H1 (cell line): Measurements from ENCODE around the gene BSND. TPM values are rescaled to one million over a fixed set of nuclear protein-coding genes. Genes with fewer than 3 reads are reported as not detected.

ENCODE experiments used
- CTCF ChIA-PET: fragments of 300-600 bp; sonication (Branson Sonifier 250); formaldehyde crosslinking; loops from one replicate; lab custom pipeline; 2021; ENCODE audit not compliant: partially characterized antibody; lab: Charles Lee
- POLR2A ChIA-PET: fragments of 300-600 bp; sonication (Branson Sonifier 250); formaldehyde crosslinking; loops from one replicate; lab custom pipeline; 2021; ENCODE audit warnings: inconsistent platforms; ENCODE audit not compliant: partially characterized antibody; lab: Charles Lee
- DNase-seq, 2 experiments: peaks; one replicate each; pipeline versions ENCODE4 v3.0.0 to v3.0.0-alpha.2; 2010 to 2022; ENCODE audit warnings: low spot score in 2 of 2, low read depth in 1 of 2, mixed read lengths in 1 of 2
- FAIRE-seq: peaks from 2 replicates; lab custom pipeline; 2011; peaks lifted over from hg19 to GRCh38; lab: Jason Lieb, UNC
- H2AFZ ChIP-seq: 2 replicates; pipeline ENCODE4 v1.8.1; 2012; ENCODE audit warnings: low read length, inconsistent platforms
- H2AK5ac ChIP-seq: 2 replicates; pipeline ENCODE4 v1.6.1; 2013; ENCODE audit warnings: low read depth, low read length
- H2BK120ac ChIP-seq: replicated peaks from 2 replicates; pipeline ENCODE3; 2013; ENCODE audit warnings: low read depth, low read length, inconsistent platforms
- H2BK12ac ChIP-seq: 2 replicates; pipeline ENCODE4 v1.6.1; 2013; ENCODE audit warnings: low read depth, low read length
- H2BK15ac ChIP-seq: 2 replicates; pipeline ENCODE4 v1.6.1; 2013; ENCODE audit warnings: low read length
- H2BK20ac ChIP-seq: 2 replicates; pipeline ENCODE4 v1.6.1; 2013; ENCODE audit warnings: low read length
- H2BK5ac ChIP-seq: 2 replicates; pipeline ENCODE4 v1.6.1; 2013; ENCODE audit warnings: low read depth, low read length
- H3K14ac ChIP-seq: 2 replicates; pipeline ENCODE4 v1.6.1; 2013; ENCODE audit warnings: inconsistent platforms; ENCODE audit not compliant: insufficient read length
- H3K18ac ChIP-seq: 2 replicates; pipeline ENCODE4 v1.6.1; 2013; ENCODE audit warnings: low read length; ENCODE audit errors: extremely low read depth
- H3K23ac ChIP-seq: 2 replicates; pipeline ENCODE4 v1.6.1; 2013; ENCODE audit warnings: inconsistent platforms; ENCODE audit not compliant: insufficient read length
- H3K23me2 ChIP-seq: 2 replicates; pipeline ENCODE4 v1.6.1; 2013; ENCODE audit warnings: low read depth, low read length
- H3K27ac ChIP-seq: 2 replicates; pipeline ENCODE4 v1.6.1; 2011; ENCODE audit warnings: low read depth, low read length, inconsistent platforms
- H3K27me3 ChIP-seq, 4 experiments: replicated peaks in 1 of 4; 1 replicate in 1 of 4; 2 replicates in 3 of 4; pipeline versions ENCODE4 v1.6.1 to v1.8.1; 2011 to 2013; ENCODE audit warnings: low read length in 3 of 4, mild to moderate bottlenecking in 3 of 4, inconsistent platforms in 2 of 4, mixed read lengths in 2 of 4, moderate library complexity in 1 of 4; ENCODE audit not compliant: control insufficient read depth in 3 of 4, insufficient read depth in 3 of 4; ENCODE audit errors: extremely low read depth in 1 of 4
- H3K36me3 ChIP-seq, 4 experiments: 2 replicates each; pipeline versions ENCODE4 v1.6.1 to v1.8.1; 2011 to 2013; ENCODE audit warnings: mild to moderate bottlenecking in 4 of 4, low read length in 3 of 4, moderate library complexity in 2 of 4, control low read depth in 1 of 4, inconsistent platforms in 1 of 4; ENCODE audit not compliant: insufficient read depth in 4 of 4, control insufficient read depth in 2 of 4
- H3K4ac ChIP-seq: replicated peaks from 2 replicates; pipeline ENCODE3; 2013; ENCODE audit warnings: low read length, low read depth, mixed read lengths, inconsistent platforms; ENCODE audit not compliant: insufficient read length
- H3K4me1 ChIP-seq, 4 experiments: replicated peaks in 1 of 4; 1 replicate in 1 of 4; 2 replicates in 3 of 4; pipeline versions ENCODE4 v1.6.1 to v1.8.1; 2011 to 2013; ENCODE audit warnings: low read length in 3 of 4, inconsistent platforms in 2 of 4, mixed read lengths in 1 of 4; ENCODE audit not compliant: insufficient read depth in 4 of 4, control insufficient read depth in 3 of 4
- H3K4me2 ChIP-seq, 2 experiments: 2 replicates each; pipeline versions ENCODE4 v1.6.1 to v1.8.1; 2011 to 2013; ENCODE audit warnings: low read depth in 2 of 2, low read length in 2 of 2, control low read depth in 1 of 2, inconsistent platforms in 1 of 2, mild to moderate bottlenecking in 1 of 2; ENCODE audit not compliant: insufficient read depth in 1 of 2
- H3K4me3 ChIP-seq, 4 experiments: fragments of 200-600, 300-600 bp in 1 of 4; sonication (generic), shearing (Covaris generic), sonication (Bioruptor Twin) in 1 of 4; 2 replicates each; pipeline versions ENCODE4 v1.5.1 to v1.8.1; 2011 to 2016; ENCODE audit warnings: low read length in 4 of 4, low read depth in 3 of 4, control low read depth in 2 of 4, inconsistent platforms in 2 of 4, mild to moderate bottlenecking in 2 of 4, mixed read lengths in 1 of 4, moderate library complexity in 1 of 4; ENCODE audit not compliant: insufficient read depth in 2 of 4; ENCODE audit errors: extremely low read depth in 1 of 4
- H3K56ac ChIP-seq: replicated peaks from 2 replicates; pipeline ENCODE3; 2013; ENCODE audit warnings: low read depth, mild to moderate bottlenecking, mixed read lengths, low read length, inconsistent platforms; ENCODE audit not compliant: insufficient read length
- H3K79me1 ChIP-seq: 2 replicates; pipeline ENCODE4 v1.6.1; 2013; ENCODE audit warnings: low read depth, low read length, control low read depth
- H3K79me2 ChIP-seq, 2 experiments: 2 replicates each; pipeline versions ENCODE4 v1.6.1 to v1.8.1; 2012 to 2013; ENCODE audit warnings: low read length in 2 of 2, mild to moderate bottlenecking in 2 of 2, inconsistent platforms in 1 of 2; ENCODE audit not compliant: insufficient read depth in 2 of 2, control insufficient read depth in 1 of 2
- H3K9ac ChIP-seq, 4 experiments: replicated peaks in 1 of 4; 1 replicate in 1 of 4; 2 replicates in 3 of 4; pipeline versions ENCODE4 v1.6.1 to v1.8.1; 2011 to 2013; ENCODE audit warnings: low read depth in 3 of 4, low read length in 3 of 4, control low read depth in 2 of 4, mild to moderate bottlenecking in 2 of 4, moderate library complexity in 2 of 4, inconsistent platforms in 1 of 4; ENCODE audit errors: extremely low read depth in 1 of 4
- H3K9me3 ChIP-seq, 2 experiments: 2 replicates each; pipeline versions ENCODE4 v1.6.1 to v1.8.1; 2012 to 2013; ENCODE audit warnings: mild to moderate bottlenecking in 2 of 2, moderate library complexity in 2 of 2, control low read depth in 1 of 2, inconsistent platforms in 1 of 2, low read depth in 1 of 2, low read length in 1 of 2, mixed read lengths in 1 of 2; ENCODE audit not compliant: insufficient read depth in 2 of 2
- H4K20me1 ChIP-seq, 2 experiments: replicated peaks in 1 of 2; 2 replicates each; pipeline versions ENCODE3 to v1.8.1; 2011 to 2013; ENCODE audit warnings: inconsistent platforms in 2 of 2, low read length in 2 of 2, mild to moderate bottlenecking in 1 of 2; ENCODE audit not compliant: insufficient read depth in 2 of 2, control insufficient read depth in 1 of 2
- H4K5ac ChIP-seq: 2 replicates; pipeline ENCODE4 v1.6.1; 2013; ENCODE audit warnings: low read length, low read depth, mixed read lengths, inconsistent platforms; ENCODE audit not compliant: insufficient read length
- H4K8ac ChIP-seq: 2 replicates; pipeline ENCODE4 v1.8.0; 2013; ENCODE audit warnings: mild to moderate bottlenecking, moderate library complexity, low read length, inconsistent platforms; ENCODE audit not compliant: insufficient read depth; ENCODE audit errors: extremely low read depth
- H4K91ac ChIP-seq: replicated peaks from 2 replicates; pipeline ENCODE3; 2013; ENCODE audit warnings: low read length, mixed read lengths, inconsistent platforms; ENCODE audit not compliant: insufficient read length
- CBX5 ChIP-seq: fragments of 300-800, 300-1000 bp; sonication (generic); IDR thresholded peaks from 2 replicates; pipeline ENCODE4 v1.7.1; 2016; ENCODE audit warnings: antibody characterized with exemption, low read length, low read depth
- EP300 ChIP-seq, 2 experiments: IDR thresholded peaks; 1 replicate in 1 of 2; 2 replicates in 1 of 2; pipeline ENCODE4 v1.6.1; 2011 to 2012; ENCODE audit warnings: low read depth in 2 of 2, low read length in 2 of 2, mild to moderate bottlenecking in 2 of 2, borderline replicate concordance in 1 of 2, inconsistent platforms in 1 of 2, moderate library complexity in 1 of 2
- EZH2 ChIP-seq: fragments of 200-600 bp; sonication (generic); IDR thresholded peaks from 2 replicates; pipeline ENCODE4 v1.7.1; 2012; ENCODE audit warnings: low read depth, mild to moderate bottlenecking, moderate library complexity, low read length, inconsistent platforms; ENCODE audit not compliant: severe bottlenecking
- FOSL1 ChIP-seq: IDR thresholded peaks from 2 replicates; pipeline ENCODE4 v1.6.1; 2011; ENCODE audit warnings: mild to moderate bottlenecking, low read depth, low read length, moderate library complexity; ENCODE audit not compliant: insufficient read depth
- HDAC6 ChIP-seq: IDR thresholded peaks from one replicate; pipeline ENCODE4 v1.7.1; 2012; ENCODE audit warnings: low read depth, mild to moderate bottlenecking, inconsistent platforms, low read length, moderate library complexity
- KDM4A ChIP-seq: IDR thresholded peaks from one replicate; pipeline ENCODE4 v1.7.1; 2012; ENCODE audit warnings: low read depth, mild to moderate bottlenecking, moderate library complexity, low read length, inconsistent platforms; ENCODE audit not compliant: severe bottlenecking
- POLR2A ChIP-seq, 2 experiments: IDR thresholded peaks; 1 replicate in 1 of 2; 2 replicates in 1 of 2; pipeline ENCODE4 v1.6.1; 2011; ENCODE audit warnings: low read depth in 2 of 2, low read length in 2 of 2, mild to moderate bottlenecking in 2 of 2; ENCODE audit errors: control extremely low read depth in 1 of 2
- RAD21 ChIP-seq, 2 experiments: IDR thresholded peaks in 1 of 2; conservative IDR thresholded peaks in 1 of 2; 2 replicates each; pipeline ENCODE4 v1.6.1; 2011; ENCODE audit warnings: low read depth in 2 of 2, low read length in 2 of 2, improper control_type of control experiment in 1 of 2, inconsistent platforms in 1 of 2, mild to moderate bottlenecking in 1 of 2, moderate library complexity in 1 of 2
- RXRA ChIP-seq: IDR thresholded peaks from 2 replicates; pipeline ENCODE4 v1.6.1; 2011; ENCODE audit warnings: low read depth, mild to moderate bottlenecking, low read length, moderate library complexity; ENCODE audit not compliant: insufficient read depth
- SAP30 ChIP-seq: fragments of 300-600 bp; sonication (generic); IDR thresholded peaks from 2 replicates; pipeline ENCODE4 v1.7.1; 2012; ENCODE audit warnings: low read length, moderate library complexity, mild to moderate bottlenecking, inconsistent platforms; ENCODE audit not compliant: insufficient read depth, insufficient replicate concordance
- SP2 ChIP-seq: IDR thresholded peaks from 2 replicates; pipeline ENCODE4 v1.6.1; 2012; ENCODE audit warnings: mild to moderate bottlenecking, low read length, inconsistent platforms
- WGBS, 2 experiments: shearing (Covaris generic) in 1 of 2; methylation state at CpG; one replicate each; pipeline versions ENCODE4 v1.1.6 to v1.1.7; 2013 to 2015; ENCODE audit warnings: low lambda C conversion rate in 2 of 2, mixed read lengths in 2 of 2, inconsistent platforms in 1 of 2, low coverage in 1 of 2, missing lambda C conversion rate in 1 of 2; ENCODE audit not compliant: insufficient replicate concordance in 2 of 2, insufficient coverage in 1 of 2, insufficient read length in 1 of 2; ENCODE audit errors: extremely low coverage in 1 of 2, missing lambda C conversion rate in 1 of 2; 5-methylcytosine and 5-hydroxymethylcytosine counted together
- polyA plus RNA-seq, 7 experiments: library from polyadenylated mRNA; depleted of rRNA in 3 of 7; stranded (reverse) in 5 of 7; unstranded in 2 of 7; fragments of >200 nt in 5 of 7; fragments of 200-250 nt in 2 of 7; gene quantifications; 1 replicate in 5 of 7; 2 replicates in 1 of 7; 4 replicates in 1 of 7; pipeline versions ENCODE4 v1.2.1 to v1.2.3, GENCODE V29; 2011 to 2013; ENCODE audit warnings: missing spikeins in 2 of 7, mixed read lengths in 2 of 7
- total RNA-seq: library from RNA; stranded (reverse); fragmentation: NEBNext Ultra II Directional; extraction: Animal tissue kit (Norgen Biotek cat#: 25700); gene quantifications from 2 replicates; pipeline ENCODE4 v1.2.1, GENCODE V29; 2021

The BSND gene
- total and polyA plus RNA-seq, 2 of the 8 experiments (the other 6 are each of a cell fraction or from before 2014, with no cell fraction given), result 0.43 to 0.68 TPM

DNA sequence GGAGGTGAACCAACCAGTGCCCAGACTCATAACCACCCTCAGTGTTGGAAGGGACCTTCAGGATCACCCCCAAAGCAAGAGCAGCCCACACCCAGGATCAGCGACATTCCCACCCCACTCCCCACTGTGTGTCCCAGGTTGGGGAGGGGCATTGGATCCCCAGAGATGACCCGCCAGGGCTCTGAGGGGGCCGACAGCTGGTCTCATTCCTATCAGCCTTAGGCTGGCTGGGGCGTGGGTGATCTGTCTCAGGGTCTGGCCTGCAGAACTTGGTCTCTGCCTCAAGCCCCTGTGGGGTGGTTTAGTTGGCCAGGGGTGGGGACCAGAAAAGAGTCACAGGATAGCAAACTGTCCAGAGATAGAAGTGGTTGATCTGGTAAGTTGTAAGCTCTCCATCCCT is 7.8 kb upstream of the BSND start:
- 65% methylated on average over 4 of the region's 4 CpGs; no CpG with 5 or more reads in 1 of the 2 experiments for WGBS, 2 experiments
- Histone ChIP-seq H2BK20ac (0 out of 2 replicates have a peak overlapping the region, but pooled peaks have one; percentile 32), H3K79me1 (no peaks in the 10 kb centered on the region), H3K56ac (no peak overlapping the region), H4K8ac (no peak overlapping the region), H3K9me3 (no peaks in the 10 kb centered on the region), H3K23me2 (no peaks in the 10 kb centered on the region), H3K27me3 (peaks cover 0 to 2% (median 0%) of the 10 kb centered on the region in 4 experiments; a peak in 2 of 7 replicates), H3K79me2 (no peaks in the 10 kb centered on the region), H2BK12ac (no peak overlapping the region), H3K36me3 (no peaks in the 10 kb centered on the region), H4K5ac (no peak overlapping the region), H2BK120ac (no peak overlapping the region), H2AK5ac (no peak overlapping the region), H2BK15ac (peak overlapping the region; percentile 88; the same call in 1 of the 2 replicates), H4K20me1 (no peaks in the 10 kb centered on the region), H3K4me3 (no peak overlapping the region), H2BK5ac (no peak overlapping the region), H3K27ac (no peak overlapping the region), H3K18ac (no peak overlapping the region), H3K4me2 (no peak overlapping the region), H4K91ac (no peak overlapping the region), H3K9ac (no peak overlapping the region), H3K14ac (no peak overlapping the region), H3K4ac (no peak overlapping the region), H2AFZ (no peak overlapping the region), H3K23ac (no peak overlapping the region), H3K4me1 (peaks cover 16 to 21% (median 17%) of the 10 kb centered on the region in 4 experiments)
- ChIA-PET CTCF (interaction anchor here (2.6 to 18.4 kb wide), 4 partner anchors 18 to 45 kb away, joined by 8 to 436 read pairs (median 22); no protein-coding TSS in a partner anchor), POLR2A (no interaction called here)
- FAIRE-seq (no peak), DNase-seq (no peak)
- TF ChIP-seq EP300 (IDR thresholded peaks at IDR 0.05; ENCODE audit: borderline replicate concordance in 1 of 2, low read depth in 2 of 2, low read length in 2 of 2) (no peak), RXRA (no peak), KDM4A (no peak), RAD21 (IDR thresholded peaks at IDR 0.05 in 1 of 2, conservative IDR thresholded peaks at IDR 0.05 in 1 of 2; ENCODE audit: low read depth in 2 of 2, low read length in 2 of 2) (no peak), HDAC6 (no peak), CBX5 (no peak), SP2 (no peak), FOSL1 (no peak), POLR2A (IDR thresholded peaks at IDR 0.05; ENCODE audit: control extremely low read depth in 1 of 2, low read depth in 2 of 2, low read length in 2 of 2) (no peak), SAP30 (no peak), EZH2 (no peak)
